Endodermal cell (in vitro differentiated cells): ENCODE measurements around the gene S1PR2. TPM values are rescaled to one million over a fixed set of nuclear protein-coding genes. Genes with fewer than 3 reads are reported as not detected.
A peak's percentile ranks its signal among the peaks of the same experiment; 100 is the strongest.

Experiments
- DNase-seq: peaks from one replicate; pipeline ENCODE4 v3.0.0-alpha.2; 2017
- H3K27ac ChIP-seq: 2 replicates; pipeline ENCODE4 v1.5.1; 2013; ENCODE audit warnings: mild to moderate bottlenecking, low read depth, low read length, moderate library complexity
- H3K27me3 ChIP-seq: 2 replicates; pipeline ENCODE4 v1.6.1; 2013; ENCODE audit warnings: mild to moderate bottlenecking, low read length, moderate library complexity; ENCODE audit not compliant: insufficient read depth, control insufficient read depth, poor library complexity, severe bottlenecking
- H3K36me3 ChIP-seq: 2 replicates; pipeline ENCODE4 v1.7.0; 2013; ENCODE audit warnings: mild to moderate bottlenecking, low read length, moderate library complexity; ENCODE audit not compliant: control insufficient read depth, insufficient read depth
- H3K4me1 ChIP-seq: one replicate; pipeline ENCODE4 v1.7.0; 2013; ENCODE audit warnings: low read length; ENCODE audit not compliant: control insufficient read depth, insufficient read depth
- H3K4me3 ChIP-seq: 2 replicates; pipeline ENCODE4 v1.5.1; 2013; ENCODE audit warnings: mild to moderate bottlenecking, low read length, moderate library complexity
- H3K9ac ChIP-seq: 2 replicates; pipeline ENCODE4 v1.6.1; 2013; ENCODE audit warnings: mild to moderate bottlenecking, low read length, moderate library complexity; ENCODE audit not compliant: poor library complexity, severe bottlenecking; ENCODE audit errors: extremely low read depth
- H3K9me3 ChIP-seq: 2 replicates; pipeline ENCODE4 v1.6.1; 2013; ENCODE audit warnings: mild to moderate bottlenecking, low read length, moderate library complexity; ENCODE audit not compliant: control insufficient read depth
- H3K27ac Mint-ChIP-seq: 2 replicates; pipeline ENCODE4 v1.8.0; 2020; ENCODE audit warnings: mixed read lengths
- H3K27me3 Mint-ChIP-seq: 2 replicates; pipeline ENCODE4 v1.8.0; 2021; ENCODE audit warnings: mild to moderate bottlenecking, mixed read lengths; ENCODE audit not compliant: insufficient read depth
- H3K36me3 Mint-ChIP-seq: 2 replicates; pipeline ENCODE4 v1.8.0; 2020; ENCODE audit warnings: low read depth, mixed read lengths
- H3K4me1 Mint-ChIP-seq: 2 replicates; pipeline ENCODE4 v1.8.0; 2020; ENCODE audit warnings: mixed read lengths
- H3K4me3 Mint-ChIP-seq: 2 replicates; pipeline ENCODE4 v1.8.0; 2020; ENCODE audit warnings: mild to moderate bottlenecking, moderate library complexity, mixed read lengths
- H3K9me3 Mint-ChIP-seq: 2 replicates; pipeline ENCODE4 v1.8.0; 2020; ENCODE audit warnings: mild to moderate bottlenecking, mixed read lengths
- WGBS, 2 experiments: methylation state at CpG; one replicate each; pipeline versions ENCODE4 v1.1.5 to v1.1.7; 2013; ENCODE audit warnings: missing lambda C conversion rate in 2 of 2, mixed read lengths in 1 of 2; ENCODE audit not compliant: insufficient coverage in 1 of 2, insufficient read length in 1 of 2; 5-methylcytosine and 5-hydroxymethylcytosine counted together
- total RNA-seq, 2 donors: library from RNA; stranded (reverse); fragmentation: NEBNext Ultra II Directional in 1 of 2; extraction: Animal tissue kit (Norgen Biotek cat#: 25700) in 1 of 2; gene quantifications; 2 replicates in 1 of 2; 3 replicates in 1 of 2; pipeline ENCODE4 v1.2.1, GENCODE V29; 2021
- TF ChIP-seq, protein P1 (sequence below): fragments of 200-600 bp; sonication (generic); conservative IDR thresholded peaks from 2 replicates; pipeline ENCODE4 v1.5.0; 2021; ENCODE audit warnings: antibody characterized with exemption, mild to moderate bottlenecking

Gene S1PR2
- total RNA-seq, 2 donors from 2014 or later, result 11.0 to 16.4 TPM

DNA sequence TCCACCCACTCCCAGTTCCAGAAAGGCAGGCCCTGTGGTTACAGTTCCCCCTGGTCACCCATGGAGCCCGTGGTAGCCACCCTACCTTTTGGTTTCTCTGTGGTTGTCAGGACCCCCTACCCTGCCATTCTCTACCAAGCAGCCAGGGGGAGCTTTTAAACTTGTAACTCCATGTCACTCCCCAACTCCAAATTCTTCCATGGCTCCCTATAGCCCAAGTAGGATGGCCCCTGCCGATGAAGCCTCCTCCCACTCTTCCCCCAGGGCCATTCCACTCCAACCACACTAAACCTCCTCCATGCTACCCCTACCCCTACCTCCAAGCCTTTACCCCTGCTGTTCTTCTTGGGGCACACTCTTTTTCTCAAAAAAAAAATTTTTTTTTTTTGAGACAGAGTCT, 2.2 kb downstream of the S1PR2 start:
- no peak overlapping the region for H3K4me3 ChIP-seq
- no peaks in the 10 kb centered on the region for H3K4me1 ChIP-seq
- WGBS, 2 experiments, result 85 to 86% methylated on average over 2 of the region's 2 CpGs
- H3K4me1 Mint-ChIP-seq, result no peaks in the 10 kb centered on the region
- peaks cover 5% of the 10 kb centered on the region for H3K36me3 Mint-ChIP-seq
- H3K36me3 ChIP-seq, result no peaks in the 10 kb centered on the region
- H3K27ac ChIP-seq, result no peak overlapping the region
- peak; percentile 77 for DNase-seq
- no peak overlapping the region for H3K4me3 Mint-ChIP-seq
- no peak overlapping the region for H3K9ac ChIP-seq
- H3K9me3 Mint-ChIP-seq, result no peaks in the 10 kb centered on the region
- no peaks in the 10 kb centered on the region for H3K9me3 ChIP-seq
- no peak overlapping the region for H3K27ac Mint-ChIP-seq
- no peaks in the 10 kb centered on the region for H3K27me3 ChIP-seq
- no peaks in the 10 kb centered on the region for H3K27me3 Mint-ChIP-seq
- TF ChIP-seq, protein P1, sequence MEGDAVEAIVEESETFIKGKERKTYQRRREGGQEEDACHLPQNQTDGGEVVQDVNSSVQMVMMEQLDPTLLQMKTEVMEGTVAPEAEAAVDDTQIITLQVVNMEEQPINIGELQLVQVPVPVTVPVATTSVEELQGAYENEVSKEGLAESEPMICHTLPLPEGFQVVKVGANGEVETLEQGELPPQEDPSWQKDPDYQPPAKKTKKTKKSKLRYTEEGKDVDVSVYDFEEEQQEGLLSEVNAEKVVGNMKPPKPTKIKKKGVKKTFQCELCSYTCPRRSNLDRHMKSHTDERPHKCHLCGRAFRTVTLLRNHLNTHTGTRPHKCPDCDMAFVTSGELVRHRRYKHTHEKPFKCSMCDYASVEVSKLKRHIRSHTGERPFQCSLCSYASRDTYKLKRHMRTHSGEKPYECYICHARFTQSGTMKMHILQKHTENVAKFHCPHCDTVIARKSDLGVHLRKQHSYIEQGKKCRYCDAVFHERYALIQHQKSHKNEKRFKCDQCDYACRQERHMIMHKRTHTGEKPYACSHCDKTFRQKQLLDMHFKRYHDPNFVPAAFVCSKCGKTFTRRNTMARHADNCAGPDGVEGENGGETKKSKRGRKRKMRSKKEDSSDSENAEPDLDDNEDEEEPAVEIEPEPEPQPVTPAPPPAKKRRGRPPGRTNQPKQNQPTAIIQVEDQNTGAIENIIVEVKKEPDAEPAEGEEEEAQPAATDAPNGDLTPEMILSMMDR, result peak; percentile 74

DNA sequence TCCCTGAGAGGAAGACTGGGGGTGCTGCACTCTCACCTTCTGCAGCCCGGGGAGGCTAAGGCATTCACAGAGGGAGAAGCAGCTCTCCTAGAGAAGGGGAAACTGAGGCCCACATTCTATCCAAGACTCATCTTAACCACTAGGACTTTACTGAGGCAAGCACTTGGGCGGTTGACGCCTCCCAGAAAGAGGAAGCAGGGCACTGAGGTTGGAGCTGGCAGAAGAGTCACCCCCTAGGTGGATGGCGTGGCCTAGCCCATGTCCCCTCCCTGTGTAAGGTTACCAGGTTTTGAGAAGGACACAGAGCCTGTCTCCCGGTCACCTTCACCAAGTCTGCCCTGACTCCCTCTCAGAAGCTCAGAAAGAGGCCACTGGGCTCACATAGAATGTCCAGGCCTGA, 2.7 kb downstream of the S1PR2 start:
- no peaks in the 10 kb centered on the region for H3K9me3 ChIP-seq
- TF ChIP-seq, protein P1, result no peak
- no peak overlapping the region for H3K4me3 Mint-ChIP-seq
- H3K9ac ChIP-seq, result no peak overlapping the region
- no peak overlapping the region for H3K27ac ChIP-seq
- H3K9me3 Mint-ChIP-seq, result no peaks in the 10 kb centered on the region
- H3K27me3 Mint-ChIP-seq, result no peaks in the 10 kb centered on the region
- no peaks in the 10 kb centered on the region for H3K4me1 ChIP-seq
- no peaks in the 10 kb centered on the region for H3K4me1 Mint-ChIP-seq
- H3K36me3 ChIP-seq, result no peaks in the 10 kb centered on the region
- 80 to 98% methylated on average over 4 to 5 of the region's 5 CpGs for WGBS, 2 experiments
- DNase-seq, result no peak
- peaks cover 7% of the 10 kb centered on the region for H3K36me3 Mint-ChIP-seq
- H3K27ac Mint-ChIP-seq, result no peak overlapping the region
- H3K4me3 ChIP-seq, result no peak overlapping the region
- H3K27me3 ChIP-seq, result no peaks in the 10 kb centered on the region

DNA sequence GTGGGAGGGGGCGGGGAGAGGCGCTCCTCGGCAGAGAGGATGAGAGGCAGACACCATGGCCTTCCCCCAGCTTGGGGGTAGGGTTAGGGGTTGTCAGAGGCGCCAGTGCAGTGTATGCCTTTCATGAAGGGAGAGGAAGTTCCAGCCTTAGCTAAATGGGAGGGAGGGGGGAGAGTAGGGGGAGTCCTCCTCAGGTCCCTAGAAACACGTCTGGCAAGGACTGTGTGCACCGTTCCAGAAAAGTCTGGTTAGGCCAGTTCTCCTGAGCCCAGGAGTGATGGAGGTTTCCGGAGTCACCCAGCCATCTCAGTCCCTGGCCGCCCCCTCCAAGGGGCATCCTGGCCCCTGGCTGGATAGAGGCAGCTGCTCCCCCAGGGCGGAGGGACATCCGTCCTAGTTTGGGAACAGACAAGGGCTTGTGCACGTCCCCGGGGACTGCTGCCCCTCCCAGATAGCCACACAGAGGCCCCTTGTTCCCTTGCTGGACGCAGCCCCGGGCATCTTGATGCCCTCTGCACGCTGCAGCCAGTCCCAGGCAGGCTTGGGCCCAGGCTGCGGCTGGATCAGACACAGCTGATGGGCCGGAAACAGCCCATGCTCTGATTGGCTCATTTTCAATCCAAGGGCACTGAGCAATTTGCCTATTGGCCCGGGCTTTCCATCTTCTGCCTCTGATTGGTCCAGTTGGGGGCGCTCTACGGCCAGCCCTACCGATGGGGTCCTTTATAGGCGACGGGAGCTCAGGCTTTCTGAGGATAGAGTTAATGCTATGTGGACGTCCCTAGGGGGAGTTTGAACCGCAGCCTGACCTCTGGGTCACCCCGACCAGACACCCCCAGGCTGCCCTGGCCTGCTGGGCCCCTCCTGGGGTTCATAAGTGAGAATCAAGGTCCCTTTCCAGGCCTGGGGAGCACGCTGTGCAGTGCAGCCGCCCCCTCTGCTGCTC, 3.8 kb downstream of the S1PR2 start:
- Histone ChIP-seq H3K27ac (peak overlapping the region; percentile 81), H3K27me3 (no peaks in the 10 kb centered on the region), H3K9ac (no peak overlapping the region), H3K4me3 (no peak overlapping the region), H3K36me3 (no peaks in the 10 kb centered on the region), H3K9me3 (no peaks in the 10 kb centered on the region), H3K4me1 (no peaks in the 10 kb centered on the region)
- Mint-ChIP-seq H3K4me3 (no peak overlapping the region), H3K27me3 (no peaks in the 10 kb centered on the region), H3K36me3 (peaks cover 10% of the 10 kb centered on the region), H3K27ac (no peak overlapping the region), H3K4me1 (no peaks in the 10 kb centered on the region), H3K9me3 (no peaks in the 10 kb centered on the region)
- TF ChIP-seq, protein P1, result peak; percentile 26
- 90 to 93% methylated on average over 8 to 28 of the region's 28 CpGs for WGBS, 2 experiments
- peak; percentile 72 for DNase-seq
